ENCODE data around the gene CST2.
"Not testable (repeated sequence)": the region's sequence is repeated elsewhere in the genome, so short reads cannot be mapped to it uniquely, and the experiment has no call there.

The CST2 gene

DNA sequence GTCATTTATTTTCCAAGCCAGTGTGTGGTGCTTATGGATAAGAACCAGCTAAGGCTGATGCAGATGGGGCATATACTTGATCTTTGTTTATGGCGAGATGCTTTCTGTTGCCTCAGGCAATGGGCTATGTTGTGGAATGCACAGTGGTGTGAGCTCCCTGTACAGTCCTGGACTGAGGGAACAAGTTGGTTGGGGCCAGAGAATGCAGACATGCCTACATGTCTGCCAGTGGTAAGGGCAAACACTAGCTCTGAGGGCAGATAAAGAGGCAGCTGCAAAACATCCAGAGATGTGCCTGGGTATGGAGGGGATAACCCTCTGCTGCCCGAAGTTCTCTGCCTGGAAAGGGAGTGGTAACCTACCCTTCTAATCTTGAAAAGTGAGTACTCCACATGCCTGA is 16.2 kb downstream of the CST2 start:
- DNase-seq (ENCODE audit: low read depth in 2 of 2) = not testable (repeated sequence)

DNA sequence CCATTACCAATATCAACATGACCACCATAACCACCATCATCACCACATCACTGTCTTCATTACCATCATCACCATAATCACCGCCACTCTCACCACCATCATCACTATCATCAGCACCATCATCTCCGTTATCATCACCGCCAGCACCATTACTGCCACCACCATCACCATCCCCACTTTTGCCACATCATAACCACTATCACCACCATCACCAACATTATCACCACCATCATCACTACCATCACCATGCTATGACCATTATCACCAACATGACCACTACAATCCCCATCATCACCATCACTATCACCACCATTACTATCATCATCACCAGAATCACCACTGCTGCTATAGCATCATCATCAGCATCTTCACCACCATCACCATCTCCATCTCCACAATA is 25.7 kb downstream of the CST2 start:
- DNase-seq (ENCODE audit: low read depth in 2 of 2) = no peak

- peak; percentile 2 to 24 for DNase-seq (ENCODE audit: low read depth in 2 of 2)
These were observed 27.2 kb downstream of the CST2 start for GRCh38 chr20:23799216-23799847.

GRCh38 chr20:23795526-23795925 is 31.0 kb downstream of the CST2 start:
- DNase-seq (ENCODE audit: low read depth in 2 of 2) = no peak

DNA sequence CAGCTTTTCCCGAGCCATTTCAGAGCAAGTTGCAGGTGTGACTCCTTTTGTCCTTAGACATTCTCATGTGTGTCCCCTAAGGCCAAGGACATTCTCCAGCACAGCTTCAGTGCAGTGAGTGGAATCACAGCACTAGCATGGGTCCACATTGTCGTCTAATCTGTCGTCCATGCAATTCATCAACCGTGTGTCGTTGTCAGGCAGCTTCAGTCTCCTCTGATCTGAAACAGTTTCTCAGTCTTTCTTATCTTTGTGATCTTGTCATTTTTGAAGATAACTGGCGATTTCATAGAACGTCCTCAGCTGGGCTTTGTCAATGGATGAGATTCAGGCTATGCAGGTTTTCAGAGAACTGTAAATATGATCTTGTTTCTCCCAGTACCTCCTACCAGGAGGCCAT is 31.7 kb downstream of the CST2 start:
- DNase-seq (ENCODE audit: low read depth in 2 of 2) = no peak

- no peak for DNase-seq (ENCODE audit: low read depth in 2 of 2)
These were observed 32.5 kb downstream of the CST2 start for GRCh38 chr20:23794065-23794464.

GRCh38 chr20:23783447-23783846 is 43.1 kb downstream of the CST2 start:
- no peak for DNase-seq (ENCODE audit: low read depth in 2 of 2)

DNA sequence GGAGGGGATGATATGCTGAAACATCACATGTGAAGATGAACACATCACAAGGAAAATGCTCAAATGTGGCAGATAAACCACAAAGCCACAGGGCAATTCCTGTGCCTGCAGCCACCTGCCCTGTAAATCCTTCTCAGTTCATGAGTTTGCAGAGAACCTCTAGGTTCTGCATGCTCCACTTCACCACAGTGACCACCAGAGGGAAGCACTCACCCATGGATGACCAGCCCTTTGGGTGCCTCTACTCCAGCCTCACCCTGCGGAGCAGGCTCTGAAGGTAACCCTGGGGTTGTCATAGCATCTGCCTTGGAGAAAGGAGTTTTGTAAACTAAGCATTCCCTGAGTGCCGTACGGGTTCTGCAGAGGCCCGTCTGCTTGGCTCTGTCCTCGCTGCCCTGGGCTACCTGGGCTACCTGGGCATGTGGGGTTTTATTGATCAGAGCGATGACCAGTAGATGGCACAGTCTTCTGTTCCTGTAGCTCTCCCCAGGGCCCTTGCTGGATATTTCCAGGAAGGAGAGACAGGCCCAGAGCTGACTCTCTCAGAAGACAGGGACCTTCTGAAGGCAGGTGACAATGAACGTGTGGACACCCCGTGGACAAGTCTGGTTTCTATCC is 44.1 kb downstream of the CST2 start:
- DNase-seq (ENCODE audit: low read depth in 2 of 2) = peak; percentile 6

- not testable (repeated sequence) for DNase-seq (ENCODE audit: low read depth in 2 of 2)
These were observed 47.9 kb downstream of the CST2 start for GRCh38 chr20:23778676-23779075.

GRCh38 chr20:23777380-23777779 is 49.1 kb downstream of the CST2 start:
- DNase-seq (ENCODE audit: low read depth in 2 of 2) = not testable (repeated sequence)

GRCh38 chr20:23776067-23776771 is 50.3 kb downstream of the CST2 start:
- DNase-seq (ENCODE audit: low read depth in 2 of 2) = no peak

DNA sequence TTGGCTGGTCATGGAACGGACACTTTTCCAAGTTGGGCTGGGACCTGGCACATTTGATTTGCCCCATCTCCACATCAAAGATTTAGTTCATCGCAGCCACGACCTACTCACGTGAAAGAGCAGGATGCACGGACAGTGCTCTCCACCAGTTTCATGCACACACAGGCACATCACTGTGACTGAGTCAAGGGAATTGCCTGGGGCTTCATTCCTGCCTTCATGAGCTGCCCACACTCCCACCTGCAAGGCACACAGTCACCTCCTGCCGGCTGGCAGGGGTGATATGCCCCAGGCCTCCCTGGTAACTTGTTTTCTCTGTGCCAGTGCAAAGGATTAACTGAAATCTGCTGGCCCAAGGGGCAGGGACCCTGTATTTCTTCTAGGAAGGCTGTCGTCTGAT is 52.4 kb downstream of the CST2 start:
- no peak for DNase-seq (ENCODE audit: low read depth in 2 of 2)
